GM18505 (cell line): Measurements from ENCODE around the gene TUBE1.

Experiments used
- ATAC-seq: cut with Tn5 transposase; IDR thresholded peaks from one replicate; pipeline ENCODE4 v1.9.1; 2021; ENCODE audit not compliant: unreplicated experiment
- POLR2A ChIP-seq: IDR thresholded peaks from 4 replicates; pipeline ENCODE4 v1.6.1; 2011; ENCODE audit warnings: borderline replicate concordance; ENCODE audit not compliant: insufficient read depth, insufficient read length; ENCODE audit errors: extremely low read depth

Gene TUBE1

GRCh38 chr6:112021691-112022310 lies 65.5 kb downstream of the TUBE1 start:
- ATAC-seq = no peak
- no peak for TF ChIP-seq POLR2A
